ENCODE data around the gene ATAD3A. TPM values are rescaled to one million over a fixed set of nuclear protein-coding genes. Genes with fewer than 3 reads are reported as not detected.
"Not testable (repeated sequence)": the region's sequence is repeated elsewhere in the genome, so short reads cannot be mapped to it uniquely, and the experiment has no call there.

Gene ATAD3A
- total RNA-seq, 1 experiment from 2014 or later = 46.2 TPM

- CTCF ChIA-PET; BruUV-seq (replicated peaks); H3K27me3 Mint-ChIP-seq (ENCODE audit: unreplicated experiment); H3K9me3 Mint-ChIP-seq (ENCODE audit: low read depth, unreplicated experiment); H3K4me3 Mint-ChIP-seq (ENCODE audit: low read depth, unreplicated experiment); H3K27ac Mint-ChIP-seq (ENCODE audit: unreplicated experiment); intact Hi-C loops (cut with micrococcal nuclease; ENCODE audit: unreplicated experiment); H3K4me1 Mint-ChIP-seq (ENCODE audit: low read depth, unreplicated experiment); DNase-seq: not testable (repeated sequence)
- H3K36me3 Mint-ChIP-seq (ENCODE audit: insufficient read depth, unreplicated experiment) = peaks cover 18% of the 10 kb centered on the region
Observed at GRCh38 chr1:1526476-1526875, 14.5 kb downstream of the ATAD3A start.

- Mint-ChIP-seq H3K27me3 (ENCODE audit: unreplicated experiment) (no peaks in the 10 kb centered on the region), H3K4me1 (ENCODE audit: low read depth, unreplicated experiment) (no peaks in the 10 kb centered on the region), H3K36me3 (ENCODE audit: insufficient read depth, unreplicated experiment) (peaks cover 22% of the 10 kb centered on the region), H3K9me3 (ENCODE audit: low read depth, unreplicated experiment) (peaks cover 3% of the 10 kb centered on the region), H3K4me3 (ENCODE audit: low read depth, unreplicated experiment) (no peak overlapping the region), H3K27ac (ENCODE audit: unreplicated experiment) (no peak overlapping the region)
- no peak for TF ChIP-seq CTCF (IDR thresholded peaks at IDR 0.05; ENCODE audit: unreplicated experiment)
- intact Hi-C loops (cut with micrococcal nuclease; ENCODE audit: unreplicated experiment) = no loop called here
- BruUV-seq (replicated peaks) = no TSS peak
- DNase-seq = no peak
- CTCF ChIA-PET = no interaction called here
Observed at GRCh38 chr1:1527092-1527816, 15.3 kb downstream of the ATAD3A start.

GRCh38 chr1:1528301-1529267, 16.6 kb downstream of the ATAD3A start:
- Mint-ChIP-seq H3K36me3 (ENCODE audit: insufficient read depth, unreplicated experiment) (peaks cover 30% of the 10 kb centered on the region), H3K9me3 (ENCODE audit: low read depth, unreplicated experiment) (peaks cover 3% of the 10 kb centered on the region), H3K4me3 (ENCODE audit: low read depth, unreplicated experiment) (no peak overlapping the region), H3K27ac (ENCODE audit: unreplicated experiment) (no peak overlapping the region), H3K27me3 (ENCODE audit: unreplicated experiment) (no peaks in the 10 kb centered on the region), H3K4me1 (ENCODE audit: low read depth, unreplicated experiment) (no peaks in the 10 kb centered on the region)
- CTCF ChIA-PET = no interaction called here
- intact Hi-C loops (cut with micrococcal nuclease; ENCODE audit: unreplicated experiment) = no loop called here
- DNase-seq = no peak
- no peak for TF ChIP-seq CTCF (IDR thresholded peaks at IDR 0.05; ENCODE audit: unreplicated experiment)
- no TSS peak for BruUV-seq (replicated peaks)

- BruUV-seq (replicated peaks) = no TSS peak
Observed at GRCh38 chr1:1529321-1529720, 17.4 kb downstream of the ATAD3A start.

More at GRCh38 chr1:1529321-1529720, 17.4 kb downstream of the ATAD3A start:
- Mint-ChIP-seq H3K27ac (ENCODE audit: unreplicated experiment) (no peak overlapping the region), H3K4me3 (ENCODE audit: low read depth, unreplicated experiment) (no peak overlapping the region), H3K9me3 (ENCODE audit: low read depth, unreplicated experiment) (peaks cover 3% of the 10 kb centered on the region), H3K27me3 (ENCODE audit: unreplicated experiment) (no peaks in the 10 kb centered on the region), H3K36me3 (ENCODE audit: insufficient read depth, unreplicated experiment) (peaks cover 33% of the 10 kb centered on the region), H3K4me1 (ENCODE audit: low read depth, unreplicated experiment) (no peaks in the 10 kb centered on the region)
- CTCF ChIA-PET = no interaction called here
- no peak for TF ChIP-seq CTCF (IDR thresholded peaks at IDR 0.05; ENCODE audit: unreplicated experiment)
- DNase-seq = no peak
- intact Hi-C loops (cut with micrococcal nuclease; ENCODE audit: unreplicated experiment) = no loop called here
